HG03342 (cell line): Measurements from ENCODE around the gene ZYG11A.
"Not testable (repeated sequence)": the region's sequence is repeated elsewhere in the genome, so short reads cannot be mapped to it uniquely, and the experiment has no call there.

ENCODE experiments used
- ATAC-seq: cut with Tn5 transposase; IDR thresholded peaks from one replicate; pipeline ENCODE4 v1.9.1; 2021; ENCODE audit warnings: mild to moderate bottlenecking, moderate library complexity; ENCODE audit not compliant: unreplicated experiment

Gene ZYG11A

GRCh38 chr1:52842643-52843310 lies at the start of gene ZYG11A:
Gene ZYG11A, plus strand, starts transcription at chr1:52842760. Its CDS starts 124 bp downstream, at chr1:52842884.
- ATAC-seq: peak; percentile 90

- ATAC-seq: not testable (repeated sequence)
Measured at GRCh38 chr1:52793717-52794116, 48.8 kb upstream of the ZYG11A start.

GRCh38 chr1:52795464-52795863 lies 47.1 kb upstream of the ZYG11A start:
- ATAC-seq: no peak

GRCh38 chr1:52798331-52798730 lies 44.2 kb upstream of the ZYG11A start:
- no peak for ATAC-seq

GRCh38 chr1:52801011-52801410 lies 41.5 kb upstream of the ZYG11A start:
- no peak for ATAC-seq

GRCh38 chr1:52804083-52804482 lies 38.5 kb upstream of the ZYG11A start:
- ATAC-seq: not testable (repeated sequence)

- ATAC-seq: no peak
Measured at GRCh38 chr1:52814465-52814864, 28.1 kb upstream of the ZYG11A start.

- ATAC-seq: not testable (repeated sequence)
Measured at GRCh38 chr1:52820830-52821229, 21.7 kb upstream of the ZYG11A start.

GRCh38 chr1:52825868-52826267 lies 16.7 kb upstream of the ZYG11A start:
- ATAC-seq: no peak

GRCh38 chr1:52834798-52835197 lies 7.8 kb upstream of the ZYG11A start:
- ATAC-seq: no peak

GRCh38 chr1:52836035-52836434 lies 6.5 kb upstream of the ZYG11A start:
- ATAC-seq: no peak

- not testable (repeated sequence) for ATAC-seq
Measured at GRCh38 chr1:52839175-52839574, 3.4 kb upstream of the ZYG11A start.

GRCh38 chr1:52845119-52845518 lies 2.6 kb downstream of the ZYG11A start:
- not testable (repeated sequence) for ATAC-seq

- ATAC-seq: no peak
Measured at GRCh38 chr1:52848423-52848822, 5.9 kb downstream of the ZYG11A start.

GRCh38 chr1:52850951-52851350 lies 8.4 kb downstream of the ZYG11A start:
- no peak for ATAC-seq

- ATAC-seq: no peak
Measured at GRCh38 chr1:52852854-52853253, 10.3 kb downstream of the ZYG11A start.

- no peak for ATAC-seq
Measured at GRCh38 chr1:52855584-52855983, 13.0 kb downstream of the ZYG11A start.

- ATAC-seq: no peak
Measured at GRCh38 chr1:52856026-52856425, 13.5 kb downstream of the ZYG11A start.

- no peak for ATAC-seq
Measured at GRCh38 chr1:52857443-52857842, 14.9 kb downstream of the ZYG11A start.

GRCh38 chr1:52862666-52863458 lies 20.3 kb downstream of the ZYG11A start:
- ATAC-seq: no peak

GRCh38 chr1:52867087-52867863 lies 24.7 kb downstream of the ZYG11A start:
- ATAC-seq: peak; percentile 95
